ENCODE results near the gene TSPAN1. TPM values are rescaled to one million over a fixed set of nuclear protein-coding genes. Genes with fewer than 3 reads are reported as not detected.

Gene TSPAN1
- total and polyA plus RNA-seq, 2 experiments from 2014 or later: not detected

GRCh38 chr1:46203738-46204405 is 29.0 kb downstream of the TSPAN1 start:
- TF ChIP-seq CTCF (IDR thresholded peaks at IDR 0.05; ENCODE audit: low read depth, low read length): no peak
- Histone ChIP-seq H3K27ac (no peak overlapping the region), H3K36me3 (no peaks in the 10 kb centered on the region), H3K4me1 (ENCODE audit: low read depth) (peaks cover 8% of the 10 kb centered on the region), H3K4me3 (peak overlapping the region; percentile 87), H3K9me3 (ENCODE audit: low read depth) (no peaks in the 10 kb centered on the region), H3K27me3 (no peaks in the 10 kb centered on the region)
- peak in 1 of 2 donors; percentile 33 for DNase-seq (ENCODE audit: low read depth in 1 of 2, low spot score in 1 of 2)

GRCh38 chr1:46204406-46204742 is 29.5 kb downstream of the TSPAN1 start:
- TF ChIP-seq CTCF (IDR thresholded peaks at IDR 0.05; ENCODE audit: low read depth, low read length): no peak
- no peak for DNase-seq (ENCODE audit: low read depth in 1 of 2, low spot score in 1 of 2)
- peaks cover 8% of the 10 kb centered on the region for H3K4me1 ChIP-seq (ENCODE audit: low read depth)
- H3K36me3 ChIP-seq: no peaks in the 10 kb centered on the region
- H3K4me3 ChIP-seq: peak overlapping the region; percentile 87
- no peaks in the 10 kb centered on the region for H3K9me3 ChIP-seq (ENCODE audit: low read depth)
- no peak overlapping the region for H3K27ac ChIP-seq
- H3K27me3 ChIP-seq: no peaks in the 10 kb centered on the region

GRCh38 chr1:46205141-46205540 is 30.3 kb downstream of the TSPAN1 start:
- Histone ChIP-seq H3K27ac (peak overlapping the region; percentile 8), H3K4me1 (ENCODE audit: low read depth) (peaks cover 8% of the 10 kb centered on the region), H3K36me3 (no peaks in the 10 kb centered on the region), H3K4me3 (no peak overlapping the region), H3K9me3 (ENCODE audit: low read depth) (no peaks in the 10 kb centered on the region), H3K27me3 (no peaks in the 10 kb centered on the region)
- no peak for TF ChIP-seq CTCF (IDR thresholded peaks at IDR 0.05; ENCODE audit: low read depth, low read length)
- DNase-seq (ENCODE audit: low read depth in 1 of 2, low spot score in 1 of 2): no peak

- Histone ChIP-seq H3K27ac (peak overlapping the region; percentile 8), H3K27me3 (no peaks in the 10 kb centered on the region), H3K36me3 (no peaks in the 10 kb centered on the region), H3K4me1 (ENCODE audit: low read depth) (peaks cover 8% of the 10 kb centered on the region), H3K4me3 (no peak overlapping the region), H3K9me3 (ENCODE audit: low read depth) (no peaks in the 10 kb centered on the region)
- TF ChIP-seq CTCF (IDR thresholded peaks at IDR 0.05; ENCODE audit: low read depth, low read length): no peak
- DNase-seq (ENCODE audit: low read depth in 1 of 2, low spot score in 1 of 2): no peak
Observed at GRCh38 chr1:46205791-46206190, 30.9 kb downstream of the TSPAN1 start.

GRCh38 chr1:46206399-46206798 is 31.5 kb downstream of the TSPAN1 start:
- Histone ChIP-seq H3K4me1 (ENCODE audit: low read depth) (peaks cover 8% of the 10 kb centered on the region), H3K27ac (no peak overlapping the region), H3K36me3 (no peaks in the 10 kb centered on the region), H3K27me3 (no peaks in the 10 kb centered on the region), H3K9me3 (ENCODE audit: low read depth) (no peaks in the 10 kb centered on the region), H3K4me3 (no peak overlapping the region)
- no peak for DNase-seq (ENCODE audit: low read depth in 1 of 2, low spot score in 1 of 2)
- TF ChIP-seq CTCF (IDR thresholded peaks at IDR 0.05; ENCODE audit: low read depth, low read length): no peak

All from cardiac muscle cell (in vitro differentiated cells and primary cell).